Endodermal cell (in vitro differentiated cells): ENCODE results near the gene SLC2A10. TPM values are rescaled to one million over a fixed set of nuclear protein-coding genes. Genes with fewer than 3 reads are reported as not detected.

ENCODE experiments used
- DNase-seq: peaks from one replicate; pipeline ENCODE4 v3.0.0-alpha.2; 2017
- H3K27ac ChIP-seq: 2 replicates; pipeline ENCODE4 v1.5.1; 2013; ENCODE audit warnings: mild to moderate bottlenecking, low read depth, low read length, moderate library complexity
- H3K27me3 ChIP-seq: 2 replicates; pipeline ENCODE4 v1.6.1; 2013; ENCODE audit warnings: mild to moderate bottlenecking, low read length, moderate library complexity; ENCODE audit not compliant: insufficient read depth, control insufficient read depth, poor library complexity, severe bottlenecking
- H3K36me3 ChIP-seq: 2 replicates; pipeline ENCODE4 v1.7.0; 2013; ENCODE audit warnings: mild to moderate bottlenecking, low read length, moderate library complexity; ENCODE audit not compliant: control insufficient read depth, insufficient read depth
- H3K4me1 ChIP-seq: one replicate; pipeline ENCODE4 v1.7.0; 2013; ENCODE audit warnings: low read length; ENCODE audit not compliant: control insufficient read depth, insufficient read depth
- H3K4me3 ChIP-seq: 2 replicates; pipeline ENCODE4 v1.5.1; 2013; ENCODE audit warnings: mild to moderate bottlenecking, low read length, moderate library complexity
- H3K9ac ChIP-seq: 2 replicates; pipeline ENCODE4 v1.6.1; 2013; ENCODE audit warnings: mild to moderate bottlenecking, low read length, moderate library complexity; ENCODE audit not compliant: poor library complexity, severe bottlenecking; ENCODE audit errors: extremely low read depth
- H3K9me3 ChIP-seq: 2 replicates; pipeline ENCODE4 v1.6.1; 2013; ENCODE audit warnings: mild to moderate bottlenecking, low read length, moderate library complexity; ENCODE audit not compliant: control insufficient read depth
- H3K27ac Mint-ChIP-seq: 2 replicates; pipeline ENCODE4 v1.8.0; 2020; ENCODE audit warnings: mixed read lengths
- H3K27me3 Mint-ChIP-seq: 2 replicates; pipeline ENCODE4 v1.8.0; 2021; ENCODE audit warnings: mild to moderate bottlenecking, mixed read lengths; ENCODE audit not compliant: insufficient read depth
- H3K36me3 Mint-ChIP-seq: 2 replicates; pipeline ENCODE4 v1.8.0; 2020; ENCODE audit warnings: low read depth, mixed read lengths
- H3K4me1 Mint-ChIP-seq: 2 replicates; pipeline ENCODE4 v1.8.0; 2020; ENCODE audit warnings: mixed read lengths
- H3K4me3 Mint-ChIP-seq: 2 replicates; pipeline ENCODE4 v1.8.0; 2020; ENCODE audit warnings: mild to moderate bottlenecking, moderate library complexity, mixed read lengths
- H3K9me3 Mint-ChIP-seq: 2 replicates; pipeline ENCODE4 v1.8.0; 2020; ENCODE audit warnings: mild to moderate bottlenecking, mixed read lengths
- WGBS, 2 experiments: methylation state at CpG; one replicate each; pipeline versions ENCODE4 v1.1.5 to v1.1.7; 2013; ENCODE audit warnings: missing lambda C conversion rate in 2 of 2, mixed read lengths in 1 of 2; ENCODE audit not compliant: insufficient coverage in 1 of 2, insufficient read length in 1 of 2; 5-methylcytosine and 5-hydroxymethylcytosine counted together
- total RNA-seq, 2 donors: library from RNA; stranded (reverse); fragmentation: NEBNext Ultra II Directional in 1 of 2; extraction: Animal tissue kit (Norgen Biotek cat#: 25700) in 1 of 2; gene quantifications; 2 replicates in 1 of 2; 3 replicates in 1 of 2; pipeline ENCODE4 v1.2.1, GENCODE V29; 2021
- TF ChIP-seq, protein P1 (sequence below): fragments of 200-600 bp; sonication (generic); conservative IDR thresholded peaks from 2 replicates; pipeline ENCODE4 v1.5.0; 2021; ENCODE audit warnings: antibody characterized with exemption, mild to moderate bottlenecking

The SLC2A10 gene
- total RNA-seq, 2 donors from 2014 or later: 12.4 to 19.6 TPM

- Mint-ChIP-seq H3K4me3 (no peak overlapping the region), H3K36me3 (no peaks in the 10 kb centered on the region), H3K27ac (no peak overlapping the region), H3K4me1 (peaks cover 25% of the 10 kb centered on the region), H3K9me3 (no peaks in the 10 kb centered on the region), H3K27me3 (no peaks in the 10 kb centered on the region)
- no peak for DNase-seq
- H3K4me3 ChIP-seq: no peak overlapping the region
- no peak overlapping the region for H3K9ac ChIP-seq
- H3K9me3 ChIP-seq: no peaks in the 10 kb centered on the region
- 90 to 96% methylated on average over 6 to 9 of the region's 9 CpGs for WGBS, 2 experiments
- H3K27me3 ChIP-seq: no peaks in the 10 kb centered on the region
- H3K4me1 ChIP-seq: peaks cover 3% of the 10 kb centered on the region
- TF ChIP-seq, protein P1, sequence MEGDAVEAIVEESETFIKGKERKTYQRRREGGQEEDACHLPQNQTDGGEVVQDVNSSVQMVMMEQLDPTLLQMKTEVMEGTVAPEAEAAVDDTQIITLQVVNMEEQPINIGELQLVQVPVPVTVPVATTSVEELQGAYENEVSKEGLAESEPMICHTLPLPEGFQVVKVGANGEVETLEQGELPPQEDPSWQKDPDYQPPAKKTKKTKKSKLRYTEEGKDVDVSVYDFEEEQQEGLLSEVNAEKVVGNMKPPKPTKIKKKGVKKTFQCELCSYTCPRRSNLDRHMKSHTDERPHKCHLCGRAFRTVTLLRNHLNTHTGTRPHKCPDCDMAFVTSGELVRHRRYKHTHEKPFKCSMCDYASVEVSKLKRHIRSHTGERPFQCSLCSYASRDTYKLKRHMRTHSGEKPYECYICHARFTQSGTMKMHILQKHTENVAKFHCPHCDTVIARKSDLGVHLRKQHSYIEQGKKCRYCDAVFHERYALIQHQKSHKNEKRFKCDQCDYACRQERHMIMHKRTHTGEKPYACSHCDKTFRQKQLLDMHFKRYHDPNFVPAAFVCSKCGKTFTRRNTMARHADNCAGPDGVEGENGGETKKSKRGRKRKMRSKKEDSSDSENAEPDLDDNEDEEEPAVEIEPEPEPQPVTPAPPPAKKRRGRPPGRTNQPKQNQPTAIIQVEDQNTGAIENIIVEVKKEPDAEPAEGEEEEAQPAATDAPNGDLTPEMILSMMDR: no peak
- H3K36me3 ChIP-seq: no peaks in the 10 kb centered on the region
- no peak overlapping the region for H3K27ac ChIP-seq
Measured at GRCh38 chr20:46773680-46774079, 64.2 kb downstream of the SLC2A10 start.

GRCh38 chr20:46774236-46774635, 64.8 kb downstream of the SLC2A10 start:
- WGBS, 2 experiments: 72% methylated on average over 2 of the region's 2 CpGs; no CpG with 5 or more reads in 1 of the 2 experiments
- Histone ChIP-seq H3K4me3 (no peak overlapping the region), H3K9me3 (no peaks in the 10 kb centered on the region), H3K4me1 (peaks cover 3% of the 10 kb centered on the region), H3K9ac (no peak overlapping the region), H3K27ac (no peak overlapping the region), H3K27me3 (no peaks in the 10 kb centered on the region), H3K36me3 (no peaks in the 10 kb centered on the region)
- TF ChIP-seq, protein P1: no peak
- no peak overlapping the region for H3K4me3 Mint-ChIP-seq
- no peak for DNase-seq
- no peak overlapping the region for H3K27ac Mint-ChIP-seq
- H3K9me3 Mint-ChIP-seq: no peaks in the 10 kb centered on the region
- peaks cover 25% of the 10 kb centered on the region for H3K4me1 Mint-ChIP-seq
- H3K27me3 Mint-ChIP-seq: no peaks in the 10 kb centered on the region
- no peaks in the 10 kb centered on the region for H3K36me3 Mint-ChIP-seq

GRCh38 chr20:46774943-46775560, 65.6 kb downstream of the SLC2A10 start:
- H3K36me3 Mint-ChIP-seq: no peaks in the 10 kb centered on the region
- H3K27ac Mint-ChIP-seq: no peak overlapping the region
- no peaks in the 10 kb centered on the region for H3K9me3 Mint-ChIP-seq
- no peaks in the 10 kb centered on the region for H3K27me3 Mint-ChIP-seq
- TF ChIP-seq, protein P1: no peak
- Histone ChIP-seq H3K36me3 (no peaks in the 10 kb centered on the region), H3K27ac (no peak overlapping the region), H3K27me3 (no peaks in the 10 kb centered on the region), H3K9ac (no peak overlapping the region), H3K4me3 (no peak overlapping the region), H3K4me1 (peaks cover 3% of the 10 kb centered on the region), H3K9me3 (no peaks in the 10 kb centered on the region)
- WGBS, 2 experiments: 90 to 95% methylated on average over 6 to 9 of the region's 9 CpGs
- H3K4me1 Mint-ChIP-seq: peaks cover 25% of the 10 kb centered on the region
- no peak overlapping the region for H3K4me3 Mint-ChIP-seq
- DNase-seq: no peak
